ENCODE data around the gene NPFF.

NPFF gene

DNA sequence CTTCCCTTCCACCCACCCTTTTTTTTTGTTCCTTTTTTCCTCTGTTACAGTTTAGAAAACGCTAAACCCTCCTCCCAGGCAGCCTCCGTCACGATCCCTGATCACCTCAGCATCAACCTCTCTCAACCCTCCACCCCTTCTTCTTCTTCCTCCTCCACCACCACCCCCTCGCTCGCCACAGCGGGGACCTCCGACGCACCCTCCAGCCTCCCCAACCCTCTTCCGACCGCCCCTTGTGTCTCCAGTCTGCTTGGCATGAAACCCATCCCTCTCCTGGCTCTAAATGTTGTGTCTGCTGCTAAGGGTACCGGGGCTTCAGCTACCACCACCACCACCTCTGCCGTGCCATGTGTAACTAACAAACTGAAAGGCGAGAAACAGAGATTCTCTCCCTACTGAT, 32.5 kb downstream of the NPFF start:
- no peak for DNase-seq (ENCODE audit: low read depth)

DNA sequence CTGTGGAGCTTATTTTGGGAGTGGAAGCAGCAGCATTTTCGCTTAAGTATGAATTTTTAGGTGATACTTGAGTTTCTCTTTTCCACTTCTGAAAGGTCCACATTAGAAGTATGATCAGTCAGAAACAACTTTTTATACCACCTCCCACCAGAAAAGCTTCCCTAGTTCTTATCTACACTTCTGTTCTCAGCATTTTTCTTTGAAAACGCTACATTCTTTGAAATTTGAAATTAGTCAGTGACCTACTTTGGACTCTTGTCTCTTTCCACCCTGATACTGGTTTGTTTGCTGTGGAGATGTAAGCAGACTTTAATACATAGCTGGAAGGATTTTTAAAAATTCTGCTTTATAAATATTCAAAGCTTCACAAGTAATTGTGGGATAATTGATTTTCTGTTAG, 33.2 kb downstream of the NPFF start:
- no peak for DNase-seq (ENCODE audit: low read depth)

DNA sequence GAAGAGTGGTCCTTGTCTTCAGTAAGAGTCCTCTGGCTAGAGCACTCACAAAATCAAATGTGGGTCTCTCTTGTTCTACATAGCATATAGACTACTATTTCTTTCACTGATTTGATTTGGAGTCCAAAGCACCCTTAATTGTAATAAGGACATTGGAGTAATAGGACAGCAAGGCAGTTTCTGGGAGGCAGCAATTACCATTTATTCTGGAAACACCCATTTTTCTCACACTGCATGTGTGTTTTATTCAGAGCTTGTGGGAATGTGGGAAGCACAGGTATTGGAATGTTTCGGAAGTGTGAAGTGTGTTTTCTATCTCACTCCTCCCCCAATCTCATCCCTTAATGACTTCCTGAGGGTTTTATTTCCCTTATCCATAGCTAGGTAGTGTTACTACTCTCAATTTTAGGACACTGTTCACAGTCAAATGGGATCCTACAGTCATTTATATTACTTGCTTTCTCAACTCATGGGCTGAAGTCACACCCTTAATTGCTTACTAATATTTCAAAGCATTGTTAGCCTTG, 35.2 kb downstream of the NPFF start:
- DNase-seq (ENCODE audit: low read depth), result no peak

DNA sequence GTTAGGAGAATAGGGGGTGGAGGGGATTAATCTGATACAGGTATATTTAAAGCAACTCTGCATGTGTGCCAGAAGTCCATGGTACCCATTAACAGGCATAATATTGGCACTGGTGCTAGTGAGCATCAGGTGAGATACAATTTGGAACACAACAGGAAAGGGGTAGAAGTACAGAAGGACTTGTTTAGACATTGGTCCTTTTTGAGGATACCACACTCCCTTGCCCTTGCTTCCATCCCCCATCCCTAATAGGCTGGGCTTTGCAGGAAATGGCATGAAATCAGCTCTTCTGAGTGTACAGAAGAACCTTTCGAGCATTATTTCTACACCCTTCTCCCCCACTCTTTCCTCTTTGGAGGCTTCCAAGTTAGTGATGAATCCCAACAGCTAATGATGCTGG, 39.0 kb downstream of the NPFF start:
- DNase-seq (ENCODE audit: low read depth), result no peak

DNA sequence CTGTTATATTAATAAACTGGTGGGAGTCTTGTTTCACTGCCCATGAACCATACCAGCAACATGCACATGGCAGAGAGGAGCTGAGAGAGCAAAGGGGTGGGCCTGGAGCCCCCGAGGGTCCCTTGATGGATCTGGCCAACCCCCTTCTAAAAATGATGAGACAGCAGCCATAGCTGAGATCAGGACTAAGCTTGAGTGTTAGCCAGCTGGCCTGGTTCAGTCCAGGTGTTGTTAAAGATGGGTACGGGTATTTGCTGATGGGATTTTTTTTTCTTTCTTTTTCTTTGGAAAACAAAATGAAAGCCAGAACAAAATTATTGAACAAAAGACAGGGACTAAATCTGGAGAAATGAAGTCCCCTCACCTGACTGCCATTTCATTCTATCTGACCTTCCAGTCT, 39.4 kb downstream of the NPFF start:
- DNase-seq (ENCODE audit: low read depth), result no peak

DNA sequence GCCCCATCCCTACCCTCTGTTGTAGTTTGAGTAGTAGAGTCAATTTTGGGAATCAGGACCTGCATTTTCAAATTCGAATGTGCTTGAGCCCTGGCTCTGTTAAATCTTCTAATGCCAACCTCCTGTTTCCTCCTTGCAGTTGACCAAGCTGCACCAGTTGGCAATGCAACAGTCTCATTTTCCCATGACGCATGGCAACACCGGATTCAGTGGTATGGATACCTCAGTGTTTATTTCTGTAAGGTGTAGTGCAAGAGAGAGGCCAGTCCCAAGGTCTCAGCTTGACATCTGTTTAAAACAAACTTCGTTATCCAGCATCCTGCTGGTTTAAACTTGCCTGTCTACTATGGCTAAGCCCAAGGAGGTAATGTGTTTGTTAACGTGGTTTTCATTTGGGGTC, 40.2 kb downstream of the NPFF start:
- DNase-seq (ENCODE audit: low read depth), result no peak

DNA sequence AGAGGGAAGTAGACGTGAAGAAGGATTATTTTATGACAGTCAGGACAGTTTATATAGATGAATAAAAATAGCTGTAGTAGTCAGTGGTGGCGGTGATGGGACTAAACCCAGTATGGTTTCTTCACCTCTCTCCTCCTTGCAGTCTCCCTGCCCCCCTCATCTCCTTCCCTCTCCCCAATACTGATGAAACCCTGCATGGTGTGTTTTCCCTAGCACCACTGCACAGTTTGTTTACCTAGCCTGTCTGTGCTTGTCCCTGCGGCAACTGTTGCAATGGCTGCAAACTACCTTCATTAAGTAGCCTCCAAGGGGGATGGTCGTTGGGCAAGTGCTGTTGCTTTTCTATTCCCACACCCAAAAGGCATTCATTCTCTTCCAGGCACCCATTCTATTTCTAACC, 40.6 kb downstream of the NPFF start:
- DNase-seq (ENCODE audit: low read depth), result no peak

DNA sequence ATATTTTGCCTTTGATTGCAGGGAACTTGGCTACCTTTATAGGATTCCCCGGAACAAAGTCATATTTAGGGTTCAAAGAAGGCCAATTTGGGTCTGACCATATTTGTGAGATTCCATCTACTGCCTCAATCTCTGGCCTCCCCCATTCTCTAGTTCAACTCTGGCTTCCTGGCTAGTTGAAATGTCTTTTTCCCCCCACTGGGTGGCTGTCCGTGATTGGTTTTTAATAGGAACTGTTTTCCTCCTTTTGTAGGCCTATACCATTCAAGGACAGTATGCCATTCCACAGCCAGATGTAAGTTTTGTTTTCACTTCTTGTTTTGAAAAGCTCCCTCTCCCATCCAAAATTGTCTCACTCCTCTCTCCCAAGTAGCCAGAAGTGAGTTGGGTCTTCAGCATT, 41.6 kb downstream of the NPFF start:
- DNase-seq (ENCODE audit: low read depth), result no peak

DNA sequence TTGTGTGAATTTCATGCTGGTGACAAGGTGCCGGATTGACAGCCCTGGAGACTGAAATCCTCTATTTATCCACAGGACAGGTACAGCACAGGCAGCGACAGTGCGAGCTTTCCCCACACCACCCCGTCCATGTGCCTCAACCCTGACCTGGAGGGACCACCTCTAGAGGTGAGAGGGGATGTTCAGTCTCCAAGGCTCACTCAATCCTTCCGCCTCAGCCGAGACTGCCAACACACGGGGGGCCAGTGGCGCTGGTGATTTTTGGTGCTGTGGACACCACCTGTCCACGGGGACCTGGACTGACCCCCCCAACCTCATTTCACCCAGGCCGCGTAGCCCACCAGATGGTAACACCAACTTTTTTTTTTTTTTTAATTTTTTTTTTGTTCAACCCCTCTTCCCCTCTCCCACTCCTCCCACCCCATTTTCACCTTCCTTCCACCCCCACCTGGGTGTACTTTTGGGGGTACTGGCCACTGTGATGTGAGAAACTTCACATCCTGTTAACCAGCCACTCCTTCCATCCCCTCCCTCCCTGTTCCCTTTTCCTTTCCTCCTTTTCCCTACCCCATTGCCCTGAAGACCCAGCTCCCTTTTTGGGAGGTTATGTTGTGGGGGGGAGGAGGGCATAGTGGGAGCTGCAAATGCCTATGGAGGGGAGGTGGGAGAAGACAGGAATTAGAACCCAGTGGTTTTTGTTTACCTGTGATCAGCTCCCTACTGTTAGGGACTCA, 42.4 kb downstream of the NPFF start:
- no peak for DNase-seq (ENCODE audit: low read depth)

DNA sequence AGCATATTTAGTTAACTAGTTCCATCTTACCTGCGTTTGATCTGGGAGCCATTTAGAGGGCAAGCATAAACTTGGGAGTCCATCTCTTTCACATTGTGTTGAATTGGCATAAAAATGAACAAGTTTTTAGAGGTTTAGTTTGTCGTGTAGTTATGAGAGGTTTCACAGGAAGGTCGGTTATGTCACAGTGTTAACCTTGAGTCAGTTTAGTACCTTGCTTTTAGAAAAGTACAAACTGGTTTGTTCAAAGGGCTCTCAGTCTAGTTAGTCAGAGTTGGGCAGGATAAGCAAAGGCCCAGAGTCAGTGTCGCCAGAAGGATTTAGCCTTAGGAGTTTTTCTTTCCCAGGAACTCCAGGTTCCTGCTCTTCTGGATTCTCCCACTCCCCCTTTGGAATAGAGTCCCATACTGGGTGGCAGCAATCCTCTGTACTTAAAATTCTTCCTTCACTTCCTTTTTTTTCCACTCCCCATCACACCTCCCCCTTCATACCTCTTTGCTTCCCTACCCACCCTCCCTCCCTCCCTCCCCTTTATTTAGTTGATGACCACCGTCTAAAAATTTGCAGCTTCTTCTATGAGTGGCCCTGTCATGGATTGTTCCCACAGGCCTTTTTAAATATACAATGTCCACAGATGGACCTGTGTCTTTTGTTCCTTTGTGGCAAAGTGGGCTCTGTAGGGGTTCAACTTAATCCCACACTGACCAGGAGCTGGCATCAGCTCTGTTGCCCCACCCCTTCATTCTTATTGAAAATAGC, 43.3 kb downstream of the NPFF start:
- no peak for DNase-seq (ENCODE audit: low read depth)

DNA sequence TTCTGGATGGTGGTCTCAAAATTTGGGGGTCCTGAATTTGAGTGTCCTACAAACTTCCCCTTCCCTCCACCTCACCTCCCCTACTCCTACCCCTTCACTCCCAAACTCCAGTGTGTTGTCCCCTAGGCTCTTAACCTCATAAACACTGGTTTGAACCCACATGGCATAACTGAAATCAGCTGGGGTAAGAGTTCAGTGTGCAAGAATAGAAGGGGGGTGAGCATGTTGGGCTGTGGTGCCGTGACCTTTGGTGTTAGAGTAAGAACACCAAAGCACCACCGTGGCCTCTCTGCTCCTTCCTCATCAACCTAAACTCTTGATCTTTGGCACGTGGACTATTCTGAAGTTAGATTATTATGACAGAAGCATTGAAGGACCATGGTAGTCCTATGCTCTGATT, 44.3 kb downstream of the NPFF start:
- no peak for DNase-seq (ENCODE audit: low read depth)

DNA sequence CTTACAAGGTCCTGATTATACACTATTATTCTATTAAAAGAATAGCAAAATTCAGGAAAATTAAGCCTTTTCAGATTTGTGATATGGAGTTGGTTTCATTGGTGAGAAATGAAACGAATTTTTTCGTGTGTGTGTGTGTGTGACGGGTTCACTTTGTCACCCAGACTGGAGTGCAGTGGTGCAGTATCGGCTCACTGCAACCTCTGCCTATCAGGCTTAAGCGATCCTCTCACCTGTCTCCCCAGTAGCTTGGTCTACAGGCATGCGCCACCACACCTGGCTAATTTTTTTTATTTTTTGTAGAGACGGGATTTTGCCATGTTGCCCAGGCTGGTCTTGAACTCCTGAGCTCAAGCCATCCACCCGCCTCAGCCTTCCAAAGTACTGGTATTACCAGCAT, 45.7 kb downstream of the NPFF start:
- DNase-seq (ENCODE audit: low read depth), result no peak

DNA sequence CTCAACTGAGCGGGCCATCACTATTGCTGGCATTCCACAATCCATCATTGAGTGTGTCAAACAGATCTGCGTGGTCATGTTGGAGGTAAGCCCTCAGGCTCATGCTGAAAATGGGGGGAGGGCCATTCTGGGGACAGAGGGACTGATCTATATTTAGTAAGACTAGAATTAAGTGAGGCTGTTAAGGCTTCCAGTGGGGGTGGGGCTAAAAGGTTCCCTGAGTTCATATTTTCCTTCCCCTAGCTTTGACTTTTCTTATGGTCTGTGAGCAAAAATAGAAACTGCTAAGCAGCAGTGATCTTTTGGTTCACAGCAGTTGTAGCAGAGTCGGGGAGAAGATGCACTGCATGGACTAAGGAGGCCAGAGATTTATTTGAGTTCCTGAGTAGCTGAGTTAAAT, 46.2 kb downstream of the NPFF start:
- DNase-seq (ENCODE audit: low read depth), result no peak

DNA sequence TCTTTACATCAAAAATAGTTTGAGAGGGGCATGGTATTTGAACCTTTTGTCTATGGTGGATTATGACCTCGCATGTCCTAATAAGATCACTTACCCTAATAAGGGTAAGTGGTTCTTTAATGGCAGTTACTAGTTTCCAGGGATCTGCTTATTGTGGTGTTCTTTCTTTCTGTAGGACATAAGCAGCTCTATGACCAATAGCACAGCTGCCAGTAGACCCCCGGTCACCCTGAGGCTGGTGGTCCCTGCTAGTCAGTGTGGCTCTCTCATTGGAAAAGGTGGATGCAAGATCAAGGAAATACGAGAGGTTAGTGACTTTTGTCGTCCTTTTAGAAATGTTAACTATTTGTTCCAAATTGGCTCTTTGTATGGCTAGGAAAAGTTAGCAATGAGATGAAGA, 48.2 kb downstream of the NPFF start:
- DNase-seq (ENCODE audit: low read depth), result no peak

Measured in stimulated activated CD8-positive, alpha-beta memory T cell treated with anti-CD3 and anti-CD28 coated beads, Interleukin-12 subunit alpha, Interleukin-12 subunit beta, amount 100 ng/mL, for 1 hour (primary cell).